ENCODE results near the gene EFEMP1. TPM values are rescaled to one million over a fixed set of nuclear protein-coding genes. Genes with fewer than 3 reads are reported as not detected.

Gene EFEMP1
- total and polyA plus RNA-seq, 2 of the 13 experiments (the other 11 are each of a cell fraction or from before 2014, with no cell fraction given): not detected

- POLR2A ChIA-PET: no interaction called here
- TF ChIP-seq ZNF512 (CRISPR knock-in tag; IDR thresholded peaks at IDR 0.05) (no peak), RNF2 (conservative IDR thresholded peaks at IDR 0.05; ENCODE audit: low read depth) (no peak), MED1 (CRISPR knock-in tag; IDR thresholded peaks at IDR 0.05) (no peak), FIP1L1 (IDR thresholded peaks at IDR 0.05; ENCODE audit: borderline replicate concordance, insufficient read depth, low read depth, low read length) (no peak), PBX2 (CRISPR knock-in tag; IDR thresholded peaks at IDR 0.05) (no peak), ZNF607 (CRISPR knock-in tag; IDR thresholded peaks at IDR 0.05; ENCODE audit: borderline replicate concordance) (no peak), ZNF572 (CRISPR knock-in tag; IDR thresholded peaks at IDR 0.05) (no peak), KLF12 (CRISPR knock-in tag; IDR thresholded peaks at IDR 0.05; ENCODE audit: borderline replicate concordance) (no peak), TFAP4 (IDR thresholded peaks at IDR 0.05; ENCODE audit: borderline replicate concordance, low read depth) (no peak), LRRFIP1 (CRISPR knock-in tag; conservative IDR thresholded peaks at IDR 0.05) (no peak), TAF1 (CRISPR knock-in tag; IDR thresholded peaks at IDR 0.05) (no peak), CREM (IDR thresholded peaks at IDR 0.05) (no peak), CREM (CRISPR knock-in tag; IDR thresholded peaks at IDR 0.05) (no peak), ZMAT3 (CRISPR knock-in tag; conservative IDR thresholded peaks at IDR 0.05) (no peak), POLR2AphosphoS2 (IDR thresholded peaks at IDR 0.05; ENCODE audit: low read depth, low read length) (no peak), GRHL1 (CRISPR knock-in tag; conservative IDR thresholded peaks at IDR 0.05) (no peak)
These were observed 1.2 kb downstream of the EFEMP1 start for GRCh38 chr2:55922291-55922907.

More at GRCh38 chr2:55922291-55922907, 1.2 kb downstream of the EFEMP1 start:
- Histone ChIP-seq H3K27me3 (ENCODE audit: control insufficient read depth in 1 of 2, insufficient read depth in 2 of 2, low read length in 2 of 2) (peaks cover 4 to 27% of the 10 kb centered on the region in 2 experiments), H3K36me3 (replicated peaks in 1 of 2; ENCODE audit: control insufficient read depth in 1 of 2, insufficient read depth in 2 of 2, low read length in 2 of 2) (no peaks in the 10 kb centered on the region), H3K27ac (ENCODE audit: extremely low read length, insufficient read depth, low read length) (no peak overlapping the region), H3K9ac (ENCODE audit: insufficient read depth, low read depth, low read length) (no peak overlapping the region), H3K4me3 (replicated peaks in 1 of 3; ENCODE audit: insufficient read depth in 1 of 3, low read depth in 2 of 3, low read length in 3 of 3) (no peak overlapping the region), H3K4me2 (ENCODE audit: low read depth, low read length) (no peak overlapping the region), H2AFZ (ENCODE audit: low read length) (no peak overlapping the region), H3K4me1 (ENCODE audit: insufficient read depth, low read length) (no peaks in the 10 kb centered on the region), H4K20me1 (ENCODE audit: insufficient read depth, low read length) (no peaks in the 10 kb centered on the region), H3K79me2 (ENCODE audit: insufficient read depth, low read length) (no peaks in the 10 kb centered on the region), H3K9me3 (ENCODE audit: low read length) (no peaks in the 10 kb centered on the region)
- no peak for DNase-seq (ENCODE audit: low spot score)
- intact Hi-C loops (cut with micrococcal nuclease; ENCODE audit: unreplicated experiment): no loop called here
- FAIRE-seq: no peak
- CTCF ChIA-PET (ENCODE audit: low intra/inter-chr PET ratio, low total read pairs): no interaction called here
- BruUV-seq (replicated peaks): no TSS peak
- in situ Hi-C loops (cut with HindIII; ENCODE audit: extremely low pct_ligation_motif_present, low pct_unique_long_range_greater_than_20kb): no loop called here
- WGBS (ENCODE audit: low lambda C conversion rate): 28% methylated on average over 19 of the region's 19 CpGs
- ATAC-seq: no peak
